Muscle of leg (tissue), 11 donors: Measurements from ENCODE around the gene TMEM123. TPM values are rescaled to one million over a fixed set of nuclear protein-coding genes. Genes with fewer than 3 reads are reported as not detected.

ENCODE experiments used
- DNase-seq: peaks from one replicate; pipeline ENCODE4 v3.0.0; 2013
- H3K27ac ChIP-seq: one replicate; pipeline ENCODE4 v1.5.1; 2013; ENCODE audit warnings: mild to moderate bottlenecking, low read length, control low read depth
- H3K27me3 ChIP-seq: one replicate; pipeline ENCODE4 v1.6.1; 2013; ENCODE audit warnings: low read length; ENCODE audit not compliant: control insufficient read depth, insufficient read depth
- H3K36me3 ChIP-seq: one replicate; pipeline ENCODE4 v1.6.1; 2013; ENCODE audit warnings: low read length; ENCODE audit not compliant: control insufficient read depth, insufficient read depth
- H3K4me1 ChIP-seq: one replicate; pipeline ENCODE4 v1.6.1; 2013; ENCODE audit warnings: low read length; ENCODE audit not compliant: control insufficient read depth, insufficient read depth
- H3K4me3 ChIP-seq: one replicate; pipeline ENCODE4 v1.5.1; 2013; ENCODE audit warnings: low read length, control low read depth
- H3K9me3 ChIP-seq: replicated peaks from 2 replicates; pipeline ENCODE4 v1.6.1; 2013; ENCODE audit warnings: low read depth, low read length; ENCODE audit not compliant: control insufficient read depth
- WGBS: methylation state at CpG from one replicate; pipeline ENCODE4 v1.1.5; 2013; ENCODE audit warnings: missing lambda C conversion rate; ENCODE audit not compliant: insufficient coverage; 5-methylcytosine and 5-hydroxymethylcytosine counted together
- polyA plus RNA-seq, 8 donors: library from polyadenylated mRNA; unstranded; fragments of 120-200 nt; gene quantifications; one replicate each; pipeline versions ENCODE4 v1.2.1 to v1.2.3, GENCODE V29; 2013; ENCODE audit warnings: inconsistent platforms in 1 of 8, low replicate concordance in 1 of 8; ENCODE audit not compliant: insufficient read length in 8 of 8, insufficient read depth in 1 of 8
- total RNA-seq: library from RNA; stranded (reverse); fragments of 120-200 nt; gene quantifications from one replicate; pipeline ENCODE4 v1.2.4, GENCODE V29; 2013

TMEM123 gene
- total and polyA plus RNA-seq, 9 donors = 80.2 to 158 (median 133) TPM

GRCh38 chr11:102429691-102430090 lies 22.9 kb downstream of the TMEM123 start:
- Histone ChIP-seq H3K27ac (no peak overlapping the region), H3K27me3 (no peaks in the 10 kb centered on the region), H3K36me3 (peaks cover 5% of the 10 kb centered on the region), H3K4me1 (peaks cover 13% of the 10 kb centered on the region), H3K9me3 (peaks cover 9% of the 10 kb centered on the region), H3K4me3 (no peak overlapping the region)
- no peak for DNase-seq
- WGBS = 45% methylated on average over 3 of the region's 4 CpGs

- Histone ChIP-seq H3K4me1 (peaks cover 13% of the 10 kb centered on the region), H3K27me3 (no peaks in the 10 kb centered on the region), H3K9me3 (peaks cover 9% of the 10 kb centered on the region), H3K27ac (no peak overlapping the region), H3K36me3 (peaks cover 5% of the 10 kb centered on the region), H3K4me3 (no peak overlapping the region)
- no peak for DNase-seq
- WGBS = 38% methylated on average over 2 of the region's 3 CpGs
Measured at GRCh38 chr11:102429226-102429625, 23.3 kb downstream of the TMEM123 start.

DNA sequence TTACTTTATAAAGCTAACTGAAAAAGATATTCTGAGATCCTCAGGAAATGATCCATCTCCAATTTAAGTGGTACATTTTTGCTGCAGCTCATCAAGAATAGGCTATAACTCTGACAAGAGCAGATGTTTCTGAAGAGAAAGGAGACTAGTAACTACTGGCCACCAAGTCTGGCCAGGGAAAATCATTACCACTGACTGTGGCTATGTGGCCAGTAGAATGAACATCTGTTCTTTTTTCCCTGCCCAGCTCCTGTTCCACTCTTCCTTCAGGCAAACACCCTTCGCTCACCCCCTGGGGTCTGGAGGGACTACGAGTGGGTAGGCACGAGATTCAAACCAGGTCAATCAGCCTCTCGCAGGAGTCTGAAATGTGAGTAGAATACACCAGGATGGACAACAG lies 23.9 kb downstream of the TMEM123 start:
- WGBS = no CpG with 5 or more reads among the region's 4 CpGs
- Histone ChIP-seq H3K4me3 (no peak overlapping the region), H3K4me1 (peaks cover 13% of the 10 kb centered on the region), H3K27me3 (no peaks in the 10 kb centered on the region), H3K36me3 (peaks cover 4% of the 10 kb centered on the region), H3K9me3 (peaks cover 9% of the 10 kb centered on the region), H3K27ac (no peak overlapping the region)
- DNase-seq = no peak

GRCh38 chr11:102427068-102427467 lies 25.5 kb downstream of the TMEM123 start:
- peak; percentile 30 for DNase-seq
- H3K27me3 ChIP-seq = no peaks in the 10 kb centered on the region
- H3K4me3 ChIP-seq = no peak overlapping the region
- H3K4me1 ChIP-seq = peaks cover 18% of the 10 kb centered on the region
- no CpG with 5 or more reads among the region's 1 CpG for WGBS
- H3K36me3 ChIP-seq = no peaks in the 10 kb centered on the region
- no peaks in the 10 kb centered on the region for H3K9me3 ChIP-seq
- H3K27ac ChIP-seq = no peak overlapping the region

DNA sequence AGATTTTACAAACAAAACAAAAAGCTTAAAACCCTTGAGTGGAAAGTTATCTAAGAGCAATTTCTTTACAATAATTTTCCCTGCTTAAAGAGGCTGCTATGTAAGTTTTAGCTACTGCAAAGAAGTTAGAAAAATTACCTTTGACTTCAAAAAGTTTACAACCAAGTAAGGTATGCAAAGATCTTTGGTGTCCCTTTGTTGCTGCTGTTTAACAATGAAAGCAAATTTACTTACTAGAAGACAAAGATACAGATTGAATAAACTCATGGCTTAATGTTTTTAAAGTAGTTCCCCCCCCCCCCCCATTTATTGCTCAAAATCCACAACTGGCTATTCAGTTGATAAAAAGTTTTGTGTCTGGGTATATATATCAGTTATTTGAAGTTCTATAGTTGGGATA lies 26.0 kb downstream of the TMEM123 start:
- no peak for DNase-seq
- Histone ChIP-seq H3K9me3 (no peaks in the 10 kb centered on the region), H3K4me1 (peaks cover 21% of the 10 kb centered on the region), H3K36me3 (no peaks in the 10 kb centered on the region), H3K27me3 (no peaks in the 10 kb centered on the region), H3K4me3 (no peak overlapping the region), H3K27ac (no peak overlapping the region)

DNA sequence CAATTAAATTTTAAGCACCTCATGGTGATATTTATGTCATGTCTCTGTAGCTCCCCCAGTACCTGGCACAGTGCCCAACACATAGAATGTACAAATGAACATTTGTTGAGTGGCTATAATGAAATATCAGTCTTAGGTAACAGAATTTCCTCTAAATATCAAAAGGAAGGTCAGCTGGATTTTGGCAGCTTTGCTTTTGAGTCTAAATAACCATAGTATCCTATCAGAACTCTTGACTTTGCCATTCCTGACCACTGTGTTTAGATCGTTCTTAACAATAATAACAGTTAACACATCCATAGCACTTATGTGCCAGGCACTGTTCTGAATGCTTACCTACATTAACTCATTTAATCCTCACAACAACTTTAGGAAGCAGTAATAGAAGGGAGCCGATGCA lies 26.6 kb downstream of the TMEM123 start:
- no CpG with 5 or more reads among the region's 2 CpGs for WGBS
- Histone ChIP-seq H3K27ac (no peak overlapping the region), H3K9me3 (no peaks in the 10 kb centered on the region), H3K27me3 (no peaks in the 10 kb centered on the region), H3K4me1 (peaks cover 21% of the 10 kb centered on the region), H3K36me3 (no peaks in the 10 kb centered on the region), H3K4me3 (no peak overlapping the region)
- DNase-seq = no peak

- Histone ChIP-seq H3K4me1 (peaks cover 21% of the 10 kb centered on the region), H3K9me3 (no peaks in the 10 kb centered on the region), H3K27ac (no peak overlapping the region), H3K4me3 (no peak overlapping the region), H3K36me3 (no peaks in the 10 kb centered on the region), H3K27me3 (no peaks in the 10 kb centered on the region)
- DNase-seq = no peak
- WGBS = no CpG with 5 or more reads among the region's 1 CpG
Measured at GRCh38 chr11:102423936-102424335, 28.6 kb downstream of the TMEM123 start.

DNA sequence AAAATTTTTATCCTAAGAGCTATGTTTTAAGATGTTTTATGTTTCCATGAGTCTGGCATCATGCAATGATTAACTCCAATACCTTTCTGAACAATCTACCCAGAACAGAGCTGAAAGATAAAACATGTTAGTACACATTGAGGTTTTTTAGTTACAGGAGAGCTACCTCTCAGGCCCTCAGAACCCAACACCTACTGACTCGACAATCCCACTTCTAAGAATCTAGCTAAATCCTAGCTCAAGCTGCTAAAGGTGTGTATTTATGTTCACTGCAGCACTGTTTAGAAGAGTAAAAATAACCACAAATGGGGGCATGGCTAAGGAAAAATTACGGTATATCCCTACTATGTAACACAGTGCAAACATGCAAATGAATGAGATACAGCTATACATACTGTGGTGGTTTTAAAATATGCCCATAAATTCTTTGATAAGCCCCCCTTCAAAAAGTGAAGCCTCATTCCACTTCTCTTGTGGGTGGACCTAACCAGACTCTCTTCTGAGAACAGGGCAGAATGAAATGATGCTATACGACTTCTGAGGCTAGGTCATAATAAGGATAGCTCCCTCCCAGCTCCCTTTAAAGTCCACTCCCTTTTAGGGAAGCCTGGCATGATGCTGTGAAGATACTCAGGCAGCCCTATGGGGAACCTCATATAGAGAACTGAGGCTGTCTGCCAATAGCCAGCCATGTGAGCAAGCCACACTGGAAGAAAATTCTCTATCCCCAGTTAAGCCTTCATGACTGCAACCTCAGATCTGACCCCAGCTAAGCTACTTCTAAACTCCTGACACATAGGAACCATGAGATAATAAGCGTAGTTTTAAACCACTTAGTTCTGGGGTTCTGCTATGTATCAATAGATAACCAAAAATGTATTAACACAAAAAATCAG lies 29.5 kb downstream of the TMEM123 start:
- no CpG with 5 or more reads among the region's 4 CpGs for WGBS
- peak overlapping the region; percentile 31 for H3K27ac ChIP-seq
- peaks cover 18% of the 10 kb centered on the region for H3K4me1 ChIP-seq
- H3K36me3 ChIP-seq = no peaks in the 10 kb centered on the region
- DNase-seq = peak; percentile 55
- H3K27me3 ChIP-seq = no peaks in the 10 kb centered on the region
- no peaks in the 10 kb centered on the region for H3K9me3 ChIP-seq
- no peak overlapping the region for H3K4me3 ChIP-seq

DNA sequence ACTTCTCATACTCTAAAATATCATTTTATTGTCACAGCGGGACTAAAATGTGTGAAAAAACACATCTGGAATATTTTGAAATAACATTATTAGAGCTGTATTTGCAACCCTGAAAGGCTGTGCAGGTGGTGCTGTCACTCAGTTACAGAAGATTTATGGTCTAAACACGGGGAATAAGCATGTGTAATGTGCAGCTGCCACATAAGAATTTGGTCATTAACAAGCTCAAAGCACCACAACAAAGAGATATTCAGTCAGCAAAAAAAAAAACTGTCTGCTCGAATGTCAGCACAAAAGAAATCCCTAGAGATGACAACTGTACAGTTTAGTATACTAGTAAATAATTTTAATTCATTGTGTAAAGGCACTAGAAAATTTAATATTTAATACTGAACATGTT lies 31.3 kb downstream of the TMEM123 start:
- Histone ChIP-seq H3K9me3 (peaks cover 10% of the 10 kb centered on the region), H3K27ac (peak overlapping the region; percentile 79), H3K4me3 (no peak overlapping the region), H3K27me3 (no peaks in the 10 kb centered on the region), H3K4me1 (peaks cover 18% of the 10 kb centered on the region), H3K36me3 (no peaks in the 10 kb centered on the region)
- WGBS = no CpG with 5 or more reads among the region's 3 CpGs
- peak; percentile 89 for DNase-seq

DNA sequence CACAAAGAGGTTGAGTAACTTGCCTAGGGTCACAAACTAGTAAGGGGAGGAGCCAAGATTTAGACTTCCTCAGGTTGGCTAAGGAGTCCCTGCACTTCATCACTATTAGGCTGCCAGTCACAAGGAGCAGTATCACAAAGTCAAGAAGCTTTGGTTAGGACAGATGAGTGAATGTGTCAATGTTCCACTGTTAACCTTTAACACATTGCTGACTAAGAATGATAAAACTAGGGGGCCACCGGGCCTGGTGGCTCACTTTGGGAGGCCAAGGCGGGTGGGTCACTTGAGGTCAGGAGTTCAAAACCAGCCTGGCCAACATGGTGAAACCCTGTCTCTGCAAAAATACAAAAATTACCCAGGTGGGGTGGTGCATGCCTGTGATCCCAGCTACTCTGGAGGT lies 32.0 kb downstream of the TMEM123 start:
- peaks cover 12% of the 10 kb centered on the region for H3K9me3 ChIP-seq
- H3K4me3 ChIP-seq = no peak overlapping the region
- H3K4me1 ChIP-seq = peaks cover 18% of the 10 kb centered on the region
- H3K36me3 ChIP-seq = no peaks in the 10 kb centered on the region
- H3K27me3 ChIP-seq = no peaks in the 10 kb centered on the region
- H3K27ac ChIP-seq = peak overlapping the region; percentile 69
- no CpG with 5 or more reads among the region's 2 CpGs for WGBS
- no peak for DNase-seq
